Erythroblast (primary cell): ENCODE results near the gene ATP5F1A.

ENCODE experiments used
- GATA1 ChIP-seq: IDR thresholded peaks from 2 replicates; pipeline ENCODE4 v1.6.1; 2011; ENCODE audit warnings: low read depth, mild to moderate bottlenecking, control low read depth, low read length, moderate library complexity
- POLR2A ChIP-seq: IDR thresholded peaks from 2 replicates; pipeline ENCODE4 v1.6.1; 2011; ENCODE audit warnings: mild to moderate bottlenecking, low read length

- TF ChIP-seq POLR2A (no peak), GATA1 (no peak)
These were observed 11.3 kb upstream of the ATP5F1A start for GRCh38 chr18:46109386-46109785.
